Esophagus squamous epithelium (tissue), 5 donors: Measurements from ENCODE around the gene LPP. TPM values are rescaled to one million over a fixed set of nuclear protein-coding genes. Genes with fewer than 3 reads are reported as not detected.
A peak's percentile ranks its signal among the peaks of the same experiment; 100 is the strongest.

ENCODE experiments used
- DNase-seq: peaks from one replicate; lab custom pipeline; 2025; lab: John Stamatoyannopoulos, UW
- H3K27ac ChIP-seq, 4 donors: fragments of 200-600 bp; sonication (generic); one replicate each; pipeline ENCODE4 v1.5.1; 2016 to 2019; ENCODE audit warnings: mild to moderate bottlenecking in 1 of 4
- H3K27me3 ChIP-seq, 4 donors: fragments of 200-600 bp; sonication (generic); 1 replicate in 3 of 4; 2 replicates in 1 of 4; pipeline versions ENCODE4 v1.5.1 to v1.6.0; 2017 to 2021; ENCODE audit warnings: antibody characterized with exemption in 1 of 4
- H3K36me3 ChIP-seq, 3 donors: fragments of 200-600 bp; sonication (generic); one replicate each; pipeline ENCODE4 v1.5.1; 2016 to 2019
- H3K4me1 ChIP-seq, 3 donors: fragments of 200-600 bp; sonication (generic); one replicate each; pipeline ENCODE4 v1.5.1; 2017 to 2019
- H3K4me3 ChIP-seq, 4 donors: fragments of 200-600 bp; sonication (generic); 1 replicate in 3 of 4; 2 replicates in 1 of 4; pipeline ENCODE4 v1.5.1; 2016 to 2019; ENCODE audit warnings: mild to moderate bottlenecking in 2 of 4, moderate library complexity in 1 of 4
- H3K9me3 ChIP-seq, 3 donors: fragments of 200-600 bp; sonication (generic); one replicate each; pipeline ENCODE4 v1.5.1; 2016 to 2019
- CTCF ChIP-seq, 6 experiments: fragments of 450-650 bp in 4 of 6; fragments of 200-600 bp in 2 of 6; sonication (generic) in 2 of 6; IDR thresholded peaks; one replicate each; pipeline ENCODE4 v1.5.1; 2016 to 2019; ENCODE audit warnings: antibody characterized with exemption in 6 of 6, mild to moderate bottlenecking in 4 of 6, moderate library complexity in 4 of 6
- POLR2A ChIP-seq, 4 donors: fragments of 450-650 bp; IDR thresholded peaks; one replicate each; pipeline ENCODE4 v1.6.1; 2017; ENCODE audit warnings: antibody characterized with exemption in 4 of 4, mild to moderate bottlenecking in 4 of 4, moderate library complexity in 3 of 4
- WGBS, 2 donors: methylation state at CpG; one replicate each; pipeline ENCODE4 v1.1.5; 2018; 5-methylcytosine and 5-hydroxymethylcytosine counted together
- intact Hi-C: fragments of 100-400 bp; cut with DNase I; formaldehyde crosslinking; loops from one replicate; pipeline ENCODE4 v1.15.0; 2022
- total RNA-seq, 4 donors: library from RNA; depleted of rRNA; stranded (reverse); fragments of >200 nt; gene quantifications; one replicate each; pipeline ENCODE4 v1.1.0, GENCODE V29; 2016
- donor health status: DM: yes; HTN: yes; CAD: no.

Gene LPP
- total RNA-seq, 4 donors from 2014 or later = 41.4 to 369 (median 97.3) TPM

GRCh38 chr3:188369526-188369925 lies 215.6 kb downstream of the LPP start:
- TF ChIP-seq CTCF (IDR thresholded peaks at IDR 0.05) = no peak
- TF ChIP-seq POLR2A (IDR thresholded peaks at IDR 0.05) = no peak
- peaks cover 6 to 37% (median 21%) of the 10 kb centered on the region in 3 donors for H3K4me1 ChIP-seq
- H3K36me3 ChIP-seq = no peaks in the 10 kb centered on the region
- intact Hi-C loops = no loop called here
- no peak for DNase-seq
- H3K27me3 ChIP-seq = no peaks in the 10 kb centered on the region
- 90 to 98% methylated on average over 3 of the region's 3 CpGs for WGBS, 2 donors
- peak overlapping the region in 2 of 4 donors; percentile 14 to 25 for H3K27ac ChIP-seq
- no peaks in the 10 kb centered on the region for H3K9me3 ChIP-seq
- H3K4me3 ChIP-seq = no peak overlapping the region

GRCh38 chr3:188370081-188370830 lies 216.3 kb downstream of the LPP start:
- TF ChIP-seq CTCF (IDR thresholded peaks at IDR 0.05) (no peak), POLR2A (IDR thresholded peaks at IDR 0.05) (no peak)
- intact Hi-C loops = no loop called here
- peak overlapping the region in 2 of 4 donors; percentile 18 to 25 for H3K27ac ChIP-seq
- H3K4me1 ChIP-seq = peaks cover 6 to 33% (median 19%) of the 10 kb centered on the region in 3 donors
- no peak overlapping the region for H3K4me3 ChIP-seq
- DNase-seq = no peak
- no peaks in the 10 kb centered on the region for H3K9me3 ChIP-seq
- no peaks in the 10 kb centered on the region for H3K27me3 ChIP-seq
- no peaks in the 10 kb centered on the region for H3K36me3 ChIP-seq
- WGBS, 2 donors = 71 to 84% methylated on average over 11 to 15 of the region's 15 CpGs

- DNase-seq = no peak
- WGBS, 2 donors = 95 to 99% methylated on average over 4 of the region's 4 CpGs
- H3K4me3 ChIP-seq = no peak overlapping the region
- H3K36me3 ChIP-seq = no peaks in the 10 kb centered on the region
- H3K9me3 ChIP-seq = no peaks in the 10 kb centered on the region
- no peaks in the 10 kb centered on the region for H3K4me1 ChIP-seq
- TF ChIP-seq CTCF (IDR thresholded peaks at IDR 0.05) (no peak), POLR2A (IDR thresholded peaks at IDR 0.05) (no peak)
- intact Hi-C loops = no loop called here
- H3K27ac ChIP-seq = no peak overlapping the region
- H3K27me3 ChIP-seq = no peaks in the 10 kb centered on the region
Measured at GRCh38 chr3:188378786-188379185, 224.8 kb downstream of the LPP start.

- Histone ChIP-seq H3K27ac (no peak overlapping the region), H3K36me3 (no peaks in the 10 kb centered on the region), H3K4me1 (peaks cover 0 to 2% (median 0%) of the 10 kb centered on the region in 3 donors), H3K4me3 (no peak overlapping the region), H3K9me3 (no peaks in the 10 kb centered on the region), H3K27me3 (no peaks in the 10 kb centered on the region)
- 55 to 65% methylated on average over 2 of the region's 2 CpGs for WGBS, 2 donors
- TF ChIP-seq CTCF (IDR thresholded peaks at IDR 0.05) (no peak), POLR2A (IDR thresholded peaks at IDR 0.05) (no peak)
- DNase-seq = no peak
- intact Hi-C loops = no loop called here
Measured at GRCh38 chr3:188380252-188380651, 226.3 kb downstream of the LPP start.

- H3K27me3 ChIP-seq = no peaks in the 10 kb centered on the region
- H3K36me3 ChIP-seq = no peaks in the 10 kb centered on the region
- H3K4me1 ChIP-seq = peaks cover 0 to 7% (median under 1%) of the 10 kb centered on the region in 3 donors
- TF ChIP-seq POLR2A (IDR thresholded peaks at IDR 0.05) = no peak
- no peak for TF ChIP-seq CTCF (IDR thresholded peaks at IDR 0.05)
- no peaks in the 10 kb centered on the region for H3K9me3 ChIP-seq
- H3K4me3 ChIP-seq = no peak overlapping the region
- intact Hi-C loops = no loop called here
- no peak for DNase-seq
- H3K27ac ChIP-seq = no peak overlapping the region
Measured at GRCh38 chr3:188380722-188381121, 226.8 kb downstream of the LPP start.
